GM23338 (cell line): ENCODE data around the gene ANKRD65. TPM values are rescaled to one million over a fixed set of nuclear protein-coding genes. Genes with fewer than 3 reads are reported as not detected.

ENCODE experiments used
- ATAC-seq: fragments of 200-7000 bp; cut with Tn5 transposase; 3 replicates; pipeline ENCODE4 v1.9.1; 2020
- DNase-seq: peaks from one replicate; pipeline ENCODE4 v3.0.0-alpha.2; 2015; ENCODE audit warnings: low spot score
- H2AFZ ChIP-seq: fragments of 200-600 bp; sonication (generic); 2 replicates; pipeline ENCODE4 v1.8.0; 2016; ENCODE audit warnings: antibody characterized with exemption, mild to moderate bottlenecking, moderate library complexity
- H3F3A ChIP-seq: fragments of 200-600 bp; sonication (generic); replicated peaks from 2 replicates; pipeline ENCODE4 v1.8.0; 2017; ENCODE audit warnings: antibody characterized with exemption, mixed run types, low read depth
- H3K27ac ChIP-seq: fragments of 200-600 bp; sonication (generic); 2 replicates; pipeline ENCODE4 v1.6.1; 2016; ENCODE audit warnings: low read depth
- H3K27me3 ChIP-seq: fragments of 200-600 bp; sonication (generic); 2 replicates; pipeline ENCODE4 v1.8.0; 2016; ENCODE audit warnings: mild to moderate bottlenecking, mixed run types, moderate library complexity; ENCODE audit not compliant: insufficient read depth
- H3K36me3 ChIP-seq: fragments of 200-600 bp; sonication (generic); 2 replicates; pipeline ENCODE4 v1.8.0; 2016; ENCODE audit warnings: mild to moderate bottlenecking; ENCODE audit not compliant: insufficient read depth
- H3K4me1 ChIP-seq: fragments of 200-600 bp; sonication (generic); 2 replicates; pipeline ENCODE4 v1.8.0; 2016; ENCODE audit warnings: mild to moderate bottlenecking, moderate library complexity; ENCODE audit not compliant: insufficient read depth
- H3K4me2 ChIP-seq: fragments of 200-600 bp; sonication (generic); 2 replicates; pipeline ENCODE4 v1.7.1; 2017; ENCODE audit warnings: mixed run types
- H3K4me3 ChIP-seq: fragments of 200-600 bp; sonication (generic); 2 replicates; pipeline ENCODE4 v1.6.1; 2016; ENCODE audit warnings: mixed run types
- H3K79me2 ChIP-seq: fragments of 200-600 bp; sonication (generic); replicated peaks from 2 replicates; pipeline ENCODE4 v1.8.0; 2017; ENCODE audit warnings: mild to moderate bottlenecking; ENCODE audit not compliant: insufficient read depth
- H3K9me2 ChIP-seq: fragments of 200-600 bp; sonication (generic); 2 replicates; pipeline ENCODE4 v1.8.0; 2017; ENCODE audit not compliant: insufficient read depth
- H4K20me1 ChIP-seq: fragments of 200-600 bp; sonication (generic); replicated peaks from 2 replicates; pipeline ENCODE4 v1.8.0; 2017; ENCODE audit warnings: mild to moderate bottlenecking; ENCODE audit not compliant: insufficient read depth
- H3K27ac Mint-ChIP-seq: 2 replicates; pipeline ENCODE4 v1.8.0; 2020; ENCODE audit warnings: inconsistent platforms, mild to moderate bottlenecking, moderate library complexity, mixed read lengths
- H3K27me3 Mint-ChIP-seq: 3 replicates; pipeline ENCODE4 v1.8.0; 2022; ENCODE audit warnings: low read depth, mild to moderate bottlenecking, moderate library complexity, mixed read lengths, inconsistent platforms; ENCODE audit not compliant: insufficient read depth, poor library complexity
- H3K36me3 Mint-ChIP-seq: 3 replicates; pipeline ENCODE4 v1.8.0; 2021; ENCODE audit warnings: low read depth, mild to moderate bottlenecking, inconsistent platforms, moderate library complexity, mixed read lengths
- H3K4me1 Mint-ChIP-seq: 3 replicates; pipeline ENCODE4 v1.8.0; 2020; ENCODE audit warnings: mild to moderate bottlenecking, inconsistent platforms, mixed read lengths
- H3K4me3 Mint-ChIP-seq: 3 replicates; pipeline ENCODE4 v1.8.0; 2021; ENCODE audit warnings: moderate library complexity, mild to moderate bottlenecking, inconsistent platforms, mixed read lengths
- H3K9me3 Mint-ChIP-seq: 3 replicates; pipeline ENCODE4 v1.8.0; 2020; ENCODE audit warnings: moderate library complexity, mild to moderate bottlenecking, inconsistent platforms, mixed read lengths
- CREB1 ChIP-seq: fragments of 250-450 bp; sonication (Bioruptor Pico); IDR thresholded peaks from 2 replicates; pipeline ENCODE4 v1.5.0; 2020; ENCODE audit warnings: low read depth, mild to moderate bottlenecking, moderate library complexity
- EZH2 ChIP-seq: fragments of 200-600 bp; sonication (generic); IDR thresholded peaks from one replicate; pipeline ENCODE4 v1.8.0; 2017; ENCODE audit warnings: antibody characterized with exemption, mild to moderate bottlenecking, low read depth; ENCODE audit not compliant: unreplicated experiment
- EZH2phosphoT487 ChIP-seq: fragments of 200-600 bp; sonication (generic); IDR thresholded peaks from one replicate; pipeline ENCODE4 v1.8.1; 2018; ENCODE audit warnings: antibody characterized with exemption; ENCODE audit not compliant: unreplicated experiment
- JUNB ChIP-seq: IDR thresholded peaks from one replicate; pipeline ENCODE4 v1.6.1; 2016; ENCODE audit warnings: antibody characterized with exemption; ENCODE audit not compliant: unreplicated experiment
- NANOG ChIP-seq: IDR thresholded peaks from 2 replicates; pipeline ENCODE4 v1.6.1; 2016; ENCODE audit warnings: antibody characterized with exemption, borderline replicate concordance
- POLR2AphosphoS5 ChIP-seq: IDR thresholded peaks from 2 replicates; pipeline ENCODE4 v1.6.1; 2016; ENCODE audit warnings: antibody characterized with exemption, low read depth
- REST ChIP-seq: IDR thresholded peaks from one replicate; pipeline ENCODE4 v1.6.1; 2018; ENCODE audit warnings: antibody characterized with exemption; ENCODE audit not compliant: unreplicated experiment
- STAT1 ChIP-seq: IDR thresholded peaks from one replicate; pipeline ENCODE4 v1.6.1; 2016; ENCODE audit warnings: antibody characterized with exemption; ENCODE audit not compliant: unreplicated experiment
- ZNF114 ChIP-seq: fragments of 250-450 bp; sonication (Bioruptor Pico); IDR thresholded peaks from 2 replicates; pipeline ENCODE4 v1.5.0; 2020; ENCODE audit warnings: mild to moderate bottlenecking, moderate library complexity
- ZNF331 ChIP-seq: fragments of 250-450 bp; sonication (Bioruptor Pico); IDR thresholded peaks from 2 replicates; pipeline ENCODE4 v1.5.0; 2020; ENCODE audit warnings: low read depth, mild to moderate bottlenecking, moderate library complexity
- polyA plus RNA-seq: library from polyadenylated mRNA; unstranded; fragments of >200 nt; fragmentation: Nextera tagmentation; extraction: Ambion mirVana; gene quantifications from 2 replicates; pipeline ENCODE4 v1.2.1, GENCODE V29; 2016
- total RNA-seq: library from RNA; depleted of rRNA; stranded (reverse); fragments of >200 nt; shearing (Covaris generic); gene quantifications from 2 replicates; pipeline ENCODE4 v1.2.3, GENCODE V29; 2014
- TF ChIP-seq, protein P1 (sequence below): fragments of 250-450 bp; sonication (Bioruptor Pico); IDR thresholded peaks from 2 replicates; pipeline ENCODE4 v1.5.0; 2020; ENCODE audit warnings: mild to moderate bottlenecking, moderate library complexity
- TF ChIP-seq, protein P2 (sequence below): IDR thresholded peaks from 2 replicates; pipeline ENCODE4 v1.6.1; 2016; ENCODE audit warnings: antibody characterized with exemption

Gene ANKRD65
- total and polyA plus RNA-seq, 2 experiments from 2014 or later: 1.6 to 1.7 TPM

DNA sequence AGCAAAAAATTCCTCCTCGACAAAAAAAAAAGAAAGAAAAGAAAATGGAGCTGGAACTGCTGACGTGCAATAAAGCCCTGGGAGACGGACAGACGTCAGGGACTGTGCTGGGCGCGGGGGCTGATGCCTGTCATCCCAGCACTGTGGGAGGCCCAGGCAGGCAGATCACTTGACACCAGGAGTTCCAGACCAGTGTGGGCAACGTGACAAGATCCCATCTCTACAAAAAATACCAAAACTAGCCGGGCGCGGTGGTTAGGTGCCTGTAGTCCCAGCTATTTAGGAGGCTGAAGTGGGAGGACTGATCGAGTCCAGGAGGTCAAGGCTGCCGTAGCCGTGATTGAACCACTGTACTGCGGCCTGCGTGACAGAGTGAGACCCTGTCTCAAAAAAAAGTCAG is 3.6 kb upstream of the ANKRD65 start:
- Histone ChIP-seq H2AFZ (no peak overlapping the region), H3K4me1 (peaks cover 31% of the 10 kb centered on the region), H3K79me2 (no peaks in the 10 kb centered on the region), H3F3A (peaks cover 24% of the 10 kb centered on the region), H3K27me3 (no peaks in the 10 kb centered on the region), H3K27ac (no peak overlapping the region), H3K9me2 (no peaks in the 10 kb centered on the region), H3K4me2 (no peak overlapping the region), H3K36me3 (no peaks in the 10 kb centered on the region), H4K20me1 (no peaks in the 10 kb centered on the region), H3K4me3 (no peak overlapping the region)
- Mint-ChIP-seq H3K27me3 (peaks cover 19% of the 10 kb centered on the region), H3K4me3 (peak overlapping the region; percentile 36; the same call in 1 of the 3 replicates), H3K9me3 (peaks cover 5% of the 10 kb centered on the region), H3K27ac (no peak overlapping the region), H3K36me3 (peaks cover 4% of the 10 kb centered on the region; the same call in 2 of the 3 replicates), H3K4me1 (peaks cover 32% of the 10 kb centered on the region)
- ATAC-seq (no peak), DNase-seq (no peak)
- no peak for TF ChIP-seq STAT1
- TF ChIP-seq CREB1: no peak
- TF ChIP-seq NANOG: no peak
- TF ChIP-seq EZH2phosphoT487: no peak
- no peak for TF ChIP-seq REST

- Histone ChIP-seq H3K79me2 (no peaks in the 10 kb centered on the region), H3F3A (peaks cover 16% of the 10 kb centered on the region; the same call in 1 of the 2 replicates), H3K27ac (no peak overlapping the region), H3K9me2 (no peaks in the 10 kb centered on the region), H2AFZ (no peak overlapping the region), H3K36me3 (no peaks in the 10 kb centered on the region), H3K4me2 (no peak overlapping the region), H3K4me3 (no peak overlapping the region), H3K4me1 (peaks cover 31% of the 10 kb centered on the region), H3K27me3 (0 out of 2 replicates have a peak, but pooled peaks cover 2% of the 10 kb centered on the region), H4K20me1 (no peaks in the 10 kb centered on the region)
- ATAC-seq (no peak), DNase-seq (no peak)
- H3K27ac Mint-ChIP-seq: no peak overlapping the region
- no peaks in the 10 kb centered on the region; the same call in 1 of the 3 replicates for H3K36me3 Mint-ChIP-seq
- no peaks in the 10 kb centered on the region; the same call in 1 of the 3 replicates for H3K9me3 Mint-ChIP-seq
- peaks cover 13% of the 10 kb centered on the region for H3K27me3 Mint-ChIP-seq
- H3K4me3 Mint-ChIP-seq: no peak overlapping the region
- H3K4me1 Mint-ChIP-seq: peaks cover 28% of the 10 kb centered on the region
- no peak for TF ChIP-seq CREB1
- no peak for TF ChIP-seq EZH2phosphoT487
- TF ChIP-seq ZNF114 (CRISPR knock-in tag): no peak
- TF ChIP-seq EZH2: no peak
- TF ChIP-seq STAT1: no peak
- no peak for TF ChIP-seq NANOG
- TF ChIP-seq, protein P1, sequence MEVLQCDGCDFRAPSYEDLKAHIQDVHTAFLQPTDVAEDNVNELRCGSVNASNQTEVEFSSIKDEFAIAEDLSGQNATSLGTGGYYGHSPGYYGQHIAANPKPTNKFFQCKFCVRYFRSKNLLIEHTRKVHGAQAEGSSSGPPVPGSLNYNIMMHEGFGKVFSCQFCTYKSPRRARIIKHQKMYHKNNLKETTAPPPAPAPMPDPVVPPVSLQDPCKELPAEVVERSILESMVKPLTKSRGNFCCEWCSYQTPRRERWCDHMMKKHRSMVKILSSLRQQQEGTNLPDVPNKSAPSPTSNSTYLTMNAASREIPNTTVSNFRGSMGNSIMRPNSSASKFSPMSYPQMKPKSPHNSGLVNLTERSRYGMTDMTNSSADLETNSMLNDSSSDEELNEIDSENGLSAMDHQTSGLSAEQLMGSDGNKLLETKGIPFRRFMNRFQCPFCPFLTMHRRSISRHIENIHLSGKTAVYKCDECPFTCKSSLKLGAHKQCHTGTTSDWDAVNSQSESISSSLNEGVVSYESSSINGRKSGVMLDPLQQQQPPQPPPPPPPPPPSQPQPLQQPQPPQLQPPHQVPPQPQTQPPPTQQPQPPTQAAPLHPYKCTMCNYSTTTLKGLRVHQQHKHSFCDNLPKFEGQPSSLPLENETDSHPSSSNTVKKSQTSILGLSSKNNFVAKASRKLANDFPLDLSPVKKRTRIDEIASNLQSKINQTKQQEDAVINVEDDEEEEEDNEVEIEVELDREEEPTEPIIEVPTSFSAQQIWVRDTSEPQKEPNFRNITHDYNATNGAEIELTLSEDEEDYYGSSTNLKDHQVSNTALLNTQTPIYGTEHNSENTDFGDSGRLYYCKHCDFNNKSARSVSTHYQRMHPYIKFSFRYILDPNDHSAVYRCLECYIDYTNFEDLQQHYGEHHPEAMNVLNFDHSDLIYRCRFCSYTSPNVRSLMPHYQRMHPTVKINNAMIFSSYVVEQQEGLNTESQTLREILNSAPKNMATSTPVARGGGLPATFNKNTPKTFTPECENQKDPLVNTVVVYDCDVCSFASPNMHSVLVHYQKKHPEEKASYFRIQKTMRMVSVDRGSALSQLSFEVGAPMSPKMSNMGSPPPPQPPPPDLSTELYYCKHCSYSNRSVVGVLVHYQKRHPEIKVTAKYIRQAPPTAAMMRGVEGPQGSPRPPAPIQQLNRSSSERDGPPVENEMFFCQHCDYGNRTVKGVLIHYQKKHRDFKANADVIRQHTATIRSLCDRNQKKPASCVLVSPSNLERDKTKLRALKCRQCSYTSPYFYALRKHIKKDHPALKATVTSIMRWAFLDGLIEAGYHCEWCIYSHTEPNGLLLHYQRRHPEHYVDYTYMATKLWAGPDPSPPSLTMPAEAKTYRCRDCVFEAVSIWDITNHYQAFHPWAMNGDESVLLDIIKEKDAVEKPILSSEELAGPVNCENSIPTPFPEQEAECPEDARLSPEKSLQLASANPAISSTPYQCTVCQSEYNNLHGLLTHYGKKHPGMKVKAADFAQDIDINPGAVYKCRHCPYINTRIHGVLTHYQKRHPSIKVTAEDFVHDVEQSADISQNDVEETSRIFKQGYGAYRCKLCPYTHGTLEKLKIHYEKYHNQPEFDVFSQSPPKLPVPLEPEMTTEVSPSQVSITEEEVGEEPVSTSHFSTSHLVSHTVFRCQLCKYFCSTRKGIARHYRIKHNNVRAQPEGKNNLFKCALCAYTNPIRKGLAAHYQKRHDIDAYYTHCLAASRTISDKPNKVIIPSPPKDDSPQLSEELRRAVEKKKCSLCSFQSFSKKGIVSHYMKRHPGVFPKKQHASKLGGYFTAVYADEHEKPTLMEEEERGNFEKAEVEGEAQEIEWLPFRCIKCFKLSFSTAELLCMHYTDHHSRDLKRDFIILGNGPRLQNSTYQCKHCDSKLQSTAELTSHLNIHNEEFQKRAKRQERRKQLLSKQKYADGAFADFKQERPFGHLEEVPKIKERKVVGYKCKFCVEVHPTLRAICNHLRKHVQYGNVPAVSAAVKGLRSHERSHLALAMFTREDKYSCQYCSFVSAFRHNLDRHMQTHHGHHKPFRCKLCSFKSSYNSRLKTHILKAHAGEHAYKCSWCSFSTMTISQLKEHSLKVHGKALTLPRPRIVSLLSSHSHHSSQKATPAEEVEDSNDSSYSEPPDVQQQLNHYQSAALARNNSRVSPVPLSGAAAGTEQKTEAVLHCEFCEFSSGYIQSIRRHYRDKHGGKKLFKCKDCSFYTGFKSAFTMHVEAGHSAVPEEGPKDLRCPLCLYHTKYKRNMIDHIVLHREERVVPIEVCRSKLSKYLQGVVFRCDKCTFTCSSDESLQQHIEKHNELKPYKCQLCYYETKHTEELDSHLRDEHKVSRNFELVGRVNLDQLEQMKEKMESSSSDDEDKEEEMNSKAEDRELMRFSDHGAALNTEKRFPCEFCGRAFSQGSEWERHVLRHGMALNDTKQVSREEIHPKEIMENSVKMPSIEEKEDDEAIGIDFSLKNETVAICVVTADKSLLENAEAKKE: no peak
- TF ChIP-seq, protein P2, sequence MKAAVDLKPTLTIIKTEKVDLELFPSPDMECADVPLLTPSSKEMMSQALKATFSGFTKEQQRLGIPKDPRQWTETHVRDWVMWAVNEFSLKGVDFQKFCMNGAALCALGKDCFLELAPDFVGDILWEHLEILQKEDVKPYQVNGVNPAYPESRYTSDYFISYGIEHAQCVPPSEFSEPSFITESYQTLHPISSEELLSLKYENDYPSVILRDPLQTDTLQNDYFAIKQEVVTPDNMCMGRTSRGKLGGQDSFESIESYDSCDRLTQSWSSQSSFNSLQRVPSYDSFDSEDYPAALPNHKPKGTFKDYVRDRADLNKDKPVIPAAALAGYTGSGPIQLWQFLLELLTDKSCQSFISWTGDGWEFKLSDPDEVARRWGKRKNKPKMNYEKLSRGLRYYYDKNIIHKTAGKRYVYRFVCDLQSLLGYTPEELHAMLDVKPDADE: no peak
- TF ChIP-seq POLR2AphosphoS5: no peak
- TF ChIP-seq JUNB: no peak
- no peak for TF ChIP-seq ZNF331 (CRISPR knock-in tag)
Measured at GRCh38 chr1:1423245-1423597, 2.1 kb upstream of the ANKRD65 start.
